H9 (cell line): ENCODE measurements around the gene PTRHD1. TPM values are rescaled to one million over a fixed set of nuclear protein-coding genes. Genes with fewer than 3 reads are reported as not detected.

ENCODE experiments used
- DNase-seq: peaks from one replicate; pipeline ENCODE4 v3.0.0-alpha.2; 2017
- H2AFZ ChIP-seq: one replicate; pipeline ENCODE4 v1.6.1; 2013; ENCODE audit warnings: mild to moderate bottlenecking, low read length, control low read depth, moderate library complexity
- H2AK5ac ChIP-seq: 2 replicates; pipeline ENCODE4 v1.6.1; 2013; ENCODE audit warnings: low read length, control low read depth, mixed read lengths; ENCODE audit not compliant: insufficient read length
- H2BK120ac ChIP-seq: one replicate; pipeline ENCODE4 v1.6.1; 2013; ENCODE audit warnings: low read depth, mild to moderate bottlenecking, low read length, control low read depth, inconsistent platforms; ENCODE audit not compliant: poor library complexity, severe bottlenecking
- H2BK12ac ChIP-seq: 2 replicates; pipeline ENCODE4 v1.6.1; 2013; ENCODE audit warnings: low read length, control low read depth, mixed read lengths, low read depth; ENCODE audit not compliant: insufficient read length
- H2BK15ac ChIP-seq: 2 replicates; pipeline ENCODE4 v1.6.1; 2013; ENCODE audit warnings: low read depth, low read length, control low read depth
- H2BK20ac ChIP-seq: one replicate; pipeline ENCODE4 v1.6.1; 2013; ENCODE audit warnings: low read depth, mild to moderate bottlenecking, low read length, control low read depth, inconsistent platforms; ENCODE audit not compliant: poor library complexity, severe bottlenecking
- H2BK5ac ChIP-seq: 2 replicates; pipeline ENCODE4 v1.6.1; 2013; ENCODE audit warnings: low read length, control low read depth, mixed read lengths; ENCODE audit not compliant: insufficient read length
- H3K14ac ChIP-seq: 2 replicates; pipeline ENCODE4 v1.6.1; 2013; ENCODE audit warnings: low read length, control low read depth; ENCODE audit not compliant: insufficient read depth
- H3K18ac ChIP-seq: 2 replicates; pipeline ENCODE4 v1.6.1; 2013; ENCODE audit warnings: low read depth, mild to moderate bottlenecking, mixed read lengths, low read length, control low read depth; ENCODE audit not compliant: insufficient read length
- H3K23ac ChIP-seq: 2 replicates; pipeline ENCODE4 v1.6.1; 2013; ENCODE audit warnings: low read length, control low read depth, mixed read lengths, low read depth; ENCODE audit not compliant: insufficient read length
- H3K23me2 ChIP-seq: 2 replicates; pipeline ENCODE4 v1.6.1; 2013; ENCODE audit warnings: low read depth, mild to moderate bottlenecking, mixed read lengths, low read length, control low read depth; ENCODE audit not compliant: insufficient read length, poor library complexity, severe bottlenecking
- H3K27ac ChIP-seq: 2 replicates; pipeline ENCODE4 v1.5.1; 2013; ENCODE audit warnings: low read length, control low read depth, mixed read lengths, low read depth; ENCODE audit not compliant: insufficient read length
- H3K27me3 ChIP-seq: 2 replicates; pipeline ENCODE4 v1.6.1; 2013; ENCODE audit warnings: low read length, control low read depth, inconsistent platforms; ENCODE audit not compliant: insufficient read depth
- H3K4ac ChIP-seq: 2 replicates; pipeline ENCODE4 v1.6.1; 2013; ENCODE audit warnings: low read depth, mild to moderate bottlenecking, control low read depth, inconsistent platforms, low read length, moderate library complexity
- H3K4me1 ChIP-seq: 2 replicates; pipeline ENCODE4 v1.6.1; 2013; ENCODE audit warnings: low read length, control low read depth, inconsistent platforms; ENCODE audit not compliant: insufficient read depth
- H3K4me2 ChIP-seq: 2 replicates; pipeline ENCODE4 v1.6.1; 2013; ENCODE audit warnings: low read length, control low read depth, mixed read lengths; ENCODE audit not compliant: insufficient read length, insufficient read depth
- H3K56ac ChIP-seq: 2 replicates; pipeline ENCODE4 v1.6.1; 2013; ENCODE audit warnings: low read depth, mild to moderate bottlenecking, mixed read lengths, low read length, control low read depth; ENCODE audit not compliant: insufficient read length
- H3K79me1 ChIP-seq: 2 replicates; pipeline ENCODE4 v1.6.1; 2013; ENCODE audit warnings: low read depth, mild to moderate bottlenecking, moderate library complexity, low read length, control low read depth, inconsistent platforms; ENCODE audit not compliant: insufficient read depth, poor library complexity, severe bottlenecking
- H3K79me2 ChIP-seq: 2 replicates; pipeline ENCODE4 v1.6.1; 2013; ENCODE audit warnings: low read length, control low read depth, inconsistent platforms; ENCODE audit not compliant: insufficient read depth
- H3K9ac ChIP-seq: 2 replicates; pipeline ENCODE4 v1.6.1; 2013; ENCODE audit warnings: low read length, control low read depth, mixed read lengths; ENCODE audit not compliant: insufficient read length; ENCODE audit errors: extremely low read depth
- H3K9me3 ChIP-seq: one replicate; pipeline ENCODE4 v1.6.1; 2013; ENCODE audit warnings: low read depth, low read length, inconsistent platforms; ENCODE audit not compliant: control insufficient read depth
- H3T11ph ChIP-seq: one replicate; pipeline ENCODE4 v1.6.1; 2013; ENCODE audit warnings: mild to moderate bottlenecking, low read length, control low read depth, inconsistent platforms
- H4K20me1 ChIP-seq: one replicate; pipeline ENCODE4 v1.6.1; 2013; ENCODE audit not compliant: control insufficient read depth, insufficient read length, insufficient read depth
- H4K5ac ChIP-seq: 2 replicates; pipeline ENCODE4 v1.6.1; 2013; ENCODE audit warnings: low read depth, mild to moderate bottlenecking, mixed read lengths, low read length, control low read depth; ENCODE audit not compliant: insufficient read length
- H4K8ac ChIP-seq: replicated peaks from 2 replicates; pipeline ENCODE4 v1.6.1; 2013; ENCODE audit warnings: low read length, control low read depth, mixed read lengths, low read depth; ENCODE audit not compliant: insufficient read length
- H4K91ac ChIP-seq: 2 replicates; pipeline ENCODE4 v1.6.1; 2013; ENCODE audit warnings: low read depth, mild to moderate bottlenecking, moderate library complexity, mixed read lengths, low read length, control low read depth; ENCODE audit not compliant: insufficient read length
- H3K27ac Mint-ChIP-seq, 3 experiments: 2 replicates in 2 of 3; 3 replicates in 1 of 3; pipeline ENCODE4 v1.8.0; 2020 to 2021; ENCODE audit warnings: mixed read lengths in 3 of 3, mild to moderate bottlenecking in 1 of 3, moderate library complexity in 1 of 3
- H3K27me3 Mint-ChIP-seq: 2 replicates; pipeline ENCODE4 v1.8.0; 2021; ENCODE audit warnings: low read depth, mild to moderate bottlenecking, moderate library complexity, mixed read lengths
- H3K36me3 Mint-ChIP-seq, 3 experiments: 2 replicates in 2 of 3; 3 replicates in 1 of 3; pipeline ENCODE4 v1.8.0; 2020 to 2021; ENCODE audit warnings: low read depth in 3 of 3, mixed read lengths in 3 of 3; ENCODE audit not compliant: insufficient read depth in 1 of 3
- H3K4me1 Mint-ChIP-seq, 2 experiments: 2 replicates each; pipeline ENCODE4 v1.8.0; 2020; ENCODE audit warnings: mixed read lengths in 2 of 2
- H3K4me3 Mint-ChIP-seq, 2 experiments: 2 replicates in 1 of 2; 3 replicates in 1 of 2; pipeline ENCODE4 v1.8.0; 2020 to 2021; ENCODE audit warnings: mild to moderate bottlenecking in 2 of 2, mixed read lengths in 2 of 2, moderate library complexity in 1 of 2
- H3K9me3 Mint-ChIP-seq, 2 experiments: 2 replicates in 1 of 2; 3 replicates in 1 of 2; pipeline ENCODE4 v1.8.0; 2020; ENCODE audit warnings: mild to moderate bottlenecking in 2 of 2, mixed read lengths in 2 of 2, moderate library complexity in 1 of 2
- WGBS: extraction: QIAGEN DNeasy Blood & Tissue Kit; methylation state at CpG from one replicate; pipeline ENCODE4 v1.1.7; 2013; ENCODE audit warnings: missing lambda C conversion rate, low lambda C conversion rate, mixed read lengths; ENCODE audit not compliant: insufficient read length; ENCODE audit errors: extremely low coverage; 5-methylcytosine and 5-hydroxymethylcytosine counted together
- total RNA-seq: library from RNA; stranded (reverse); gene quantifications from 2 replicates; pipeline ENCODE4 v1.2.1, GENCODE V29; 2021
- TF ChIP-seq, protein P1 (sequence below): fragments of 200-600 bp; sonication (generic); conservative IDR thresholded peaks from 3 replicates; pipeline ENCODE4 v1.8.0; 2021; ENCODE audit warnings: antibody characterized with exemption, mild to moderate bottlenecking

Gene PTRHD1
- total RNA-seq, 1 experiment from 2014 or later, result 43.7 TPM

DNA sequence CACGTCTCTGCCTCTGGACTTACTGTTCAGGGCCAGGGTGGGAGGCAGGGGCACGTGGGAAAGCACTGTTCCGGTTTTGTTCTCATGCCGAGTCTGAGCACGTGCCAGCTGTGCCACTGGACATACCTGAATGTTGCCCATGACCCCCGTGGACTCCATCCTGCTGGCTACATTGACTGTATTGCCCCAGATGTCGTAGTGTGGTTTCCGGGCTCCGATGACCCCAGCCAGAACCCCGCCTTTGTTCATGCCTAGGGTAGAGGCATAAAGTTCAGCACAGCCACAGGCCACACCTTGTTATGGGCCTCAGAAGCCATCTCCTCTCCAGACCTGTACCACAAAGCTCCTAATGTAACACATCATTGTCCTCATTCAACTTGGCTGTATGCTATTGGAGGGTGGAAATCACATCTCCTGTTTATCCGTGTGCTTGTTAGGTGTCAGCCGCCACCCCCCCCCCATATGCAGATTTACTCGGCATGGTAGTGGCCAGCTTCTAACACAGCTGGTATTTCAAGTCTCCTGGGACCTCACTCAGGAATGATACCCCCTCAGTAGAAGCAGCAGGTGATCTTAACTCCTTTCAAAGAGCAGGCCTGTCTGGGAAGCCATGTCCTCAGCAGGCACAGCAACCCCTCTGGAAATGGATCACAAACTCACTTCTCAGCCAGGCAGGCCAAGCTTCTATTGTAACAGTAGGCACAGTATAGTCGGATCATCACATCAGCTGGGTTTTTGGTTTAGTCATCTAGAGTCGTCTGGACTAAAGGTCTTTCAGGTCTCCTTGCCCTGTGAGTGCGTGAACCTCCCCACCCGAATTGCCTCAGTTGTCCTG, 27.6 kb upstream of the PTRHD1 start:
- H3K4me3 Mint-ChIP-seq, result peak overlapping the region; percentile 45 to 67; a peak in 4 of 5 replicates
- H3K56ac ChIP-seq, result no peak overlapping the region
- H3K14ac ChIP-seq, result 0 out of 2 replicates have a peak overlapping the region, but pooled peaks have one; percentile 18
- H2BK5ac ChIP-seq, result no peak overlapping the region
- no peak overlapping the region for H2BK20ac ChIP-seq
- no peak overlapping the region for H2BK12ac ChIP-seq
- no peak overlapping the region for H4K91ac ChIP-seq
- no peak overlapping the region for H2BK15ac ChIP-seq
- peaks cover 79 to 92% (median 91%) of the 10 kb centered on the region in 3 experiments for H3K36me3 Mint-ChIP-seq
- H4K5ac ChIP-seq, result no peak overlapping the region
- no peak overlapping the region for H3K23ac ChIP-seq
- no peaks in the 10 kb centered on the region for H3K79me2 ChIP-seq
- no CpG with 5 or more reads among the region's 17 CpGs for WGBS
- H3K9ac ChIP-seq, result no peak overlapping the region
- peak overlapping the region; percentile 87 to 95 (median 94) for H3K27ac Mint-ChIP-seq
- H3K4ac ChIP-seq, result no peak overlapping the region; the same call in 1 of the 2 replicates
- no peaks in the 10 kb centered on the region for H3K9me3 ChIP-seq
- H3K27me3 ChIP-seq, result no peaks in the 10 kb centered on the region
- H4K20me1 ChIP-seq, result no peaks in the 10 kb centered on the region
- no peaks in the 10 kb centered on the region for H3K79me1 ChIP-seq
- H4K8ac ChIP-seq, result no peak overlapping the region
- H3K4me1 Mint-ChIP-seq, result peaks cover 38 to 40% of the 10 kb centered on the region in 2 experiments
- H3T11ph ChIP-seq, result no peak overlapping the region
- no peak overlapping the region for H3K27ac ChIP-seq
- H2AFZ ChIP-seq, result no peak overlapping the region
- H2BK120ac ChIP-seq, result no peak overlapping the region
- no peaks in the 10 kb centered on the region; the same call in 1 of the 2 replicates for H3K27me3 Mint-ChIP-seq
- no peak overlapping the region for H3K4me2 ChIP-seq
- TF ChIP-seq, protein P1, sequence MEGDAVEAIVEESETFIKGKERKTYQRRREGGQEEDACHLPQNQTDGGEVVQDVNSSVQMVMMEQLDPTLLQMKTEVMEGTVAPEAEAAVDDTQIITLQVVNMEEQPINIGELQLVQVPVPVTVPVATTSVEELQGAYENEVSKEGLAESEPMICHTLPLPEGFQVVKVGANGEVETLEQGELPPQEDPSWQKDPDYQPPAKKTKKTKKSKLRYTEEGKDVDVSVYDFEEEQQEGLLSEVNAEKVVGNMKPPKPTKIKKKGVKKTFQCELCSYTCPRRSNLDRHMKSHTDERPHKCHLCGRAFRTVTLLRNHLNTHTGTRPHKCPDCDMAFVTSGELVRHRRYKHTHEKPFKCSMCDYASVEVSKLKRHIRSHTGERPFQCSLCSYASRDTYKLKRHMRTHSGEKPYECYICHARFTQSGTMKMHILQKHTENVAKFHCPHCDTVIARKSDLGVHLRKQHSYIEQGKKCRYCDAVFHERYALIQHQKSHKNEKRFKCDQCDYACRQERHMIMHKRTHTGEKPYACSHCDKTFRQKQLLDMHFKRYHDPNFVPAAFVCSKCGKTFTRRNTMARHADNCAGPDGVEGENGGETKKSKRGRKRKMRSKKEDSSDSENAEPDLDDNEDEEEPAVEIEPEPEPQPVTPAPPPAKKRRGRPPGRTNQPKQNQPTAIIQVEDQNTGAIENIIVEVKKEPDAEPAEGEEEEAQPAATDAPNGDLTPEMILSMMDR, result no peak; the same call in 2 of the 3 replicates
- H3K9me3 Mint-ChIP-seq, result peaks cover 0 to 3% of the 10 kb centered on the region in 2 experiments; a peak in 1 of 5 replicates
- H3K4me1 ChIP-seq, result peaks cover 16% of the 10 kb centered on the region
- peak overlapping the region; percentile 4 for H3K18ac ChIP-seq
- no peak overlapping the region for H2AK5ac ChIP-seq
- no peak for DNase-seq
- no peaks in the 10 kb centered on the region for H3K23me2 ChIP-seq
